ENCODE measurements around the gene ATP5F1D. TPM values are rescaled to one million over a fixed set of nuclear protein-coding genes. Genes with fewer than 3 reads are reported as not detected.

The ATP5F1D gene
- total and polyA plus RNA-seq, 2 of the 8 experiments (the other 6 are each of a cell fraction or from before 2014, with no cell fraction given), result 174 to 249 TPM

DNA sequence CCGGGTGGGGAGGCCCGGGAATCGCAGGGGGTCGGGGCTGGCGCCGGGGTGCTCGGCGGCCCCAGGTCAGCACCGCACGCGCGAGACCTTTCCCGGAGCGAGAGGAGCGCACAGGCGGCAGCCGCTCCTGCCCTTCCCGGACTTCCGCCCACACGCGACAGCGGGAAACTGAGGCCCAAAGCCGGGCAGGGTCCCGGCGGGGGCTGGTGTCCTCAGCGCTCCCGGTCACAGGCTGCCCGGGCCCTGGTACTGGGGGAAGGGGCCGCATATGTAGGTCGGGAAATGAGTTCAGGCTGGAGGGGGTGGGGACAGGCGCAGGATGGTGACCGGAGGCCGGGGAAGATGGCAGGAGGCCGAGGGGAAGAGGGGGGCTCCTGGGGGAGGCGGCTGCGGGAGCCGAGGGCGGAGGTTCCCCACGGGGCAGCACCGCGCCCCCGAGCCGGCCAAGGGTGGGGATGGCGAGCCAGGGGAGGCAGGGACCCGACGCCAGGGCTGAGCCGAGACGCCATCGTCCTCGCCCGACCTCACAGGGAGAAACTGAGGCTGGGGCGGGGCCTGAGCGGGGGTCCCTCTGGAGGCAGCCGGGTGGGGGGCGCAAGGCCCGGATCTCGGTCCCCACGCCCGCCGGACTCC lies 4.4 kb upstream of the ATP5F1D start:
- Histone ChIP-seq H3K4me3 (ENCODE audit: extremely low read depth in 1 of 4, insufficient read depth in 2 of 4, low read depth in 3 of 4, low read length in 4 of 4) (peak overlapping the region; percentile 67 to 75 (median 70)), H4K20me1 (replicated peaks in 1 of 2; ENCODE audit: control insufficient read depth in 1 of 2, insufficient read depth in 2 of 2, low read length in 2 of 2) (peaks cover 2 to 18% of the 10 kb centered on the region in 2 experiments), H2BK20ac (ENCODE audit: low read length) (no peak overlapping the region), H3K23me2 (ENCODE audit: low read depth, low read length) (peaks cover 12% of the 10 kb centered on the region; the same call in 1 of the 2 replicates), H4K91ac (replicated peaks; ENCODE audit: insufficient read length, low read length) (no peak overlapping the region), H3K18ac (ENCODE audit: extremely low read depth, low read length) (peak overlapping the region; percentile 78), H2BK120ac (replicated peaks; ENCODE audit: low read depth, low read length) (no peak overlapping the region), H3K23ac (ENCODE audit: insufficient read length) (no peak overlapping the region), H4K5ac (ENCODE audit: insufficient read length, low read depth, low read length) (no peak overlapping the region), H3K4me2 (ENCODE audit: insufficient read depth in 1 of 2, low read depth in 2 of 2, low read length in 2 of 2) (peak overlapping the region; percentile 56 to 82), H3K9me3 (ENCODE audit: insufficient read depth in 2 of 2, low read depth in 1 of 2, low read length in 1 of 2) (no peaks in the 10 kb centered on the region), H4K8ac (ENCODE audit: extremely low read depth, insufficient read depth, low read length) (peak overlapping the region; percentile 51; the same call in 1 of the 2 replicates), H2BK12ac (ENCODE audit: low read depth, low read length) (no peak overlapping the region), H3K27ac (ENCODE audit: low read depth, low read length) (no peak overlapping the region), H3K9ac (replicated peaks in 1 of 4; ENCODE audit: extremely low read depth in 1 of 4, low read depth in 3 of 4, low read length in 3 of 4) (peak overlapping the region in 3 of 4 experiments; percentile 13 to 63 (median 38); a peak in 4 of 7 replicates), H3K79me1 (ENCODE audit: low read depth, low read length) (0 out of 2 replicates have a peak, but pooled peaks cover 3% of the 10 kb centered on the region), H3K14ac (ENCODE audit: insufficient read length) (no peak overlapping the region), H3K27me3 (replicated peaks in 1 of 4; ENCODE audit: control insufficient read depth in 3 of 4, extremely low read depth in 1 of 4, insufficient read depth in 3 of 4, low read length in 3 of 4) (no peaks in the 10 kb centered on the region), H3K79me2 (ENCODE audit: control insufficient read depth in 1 of 2, insufficient read depth in 2 of 2, low read length in 2 of 2) (peaks cover 0 to 2% of the 10 kb centered on the region in 2 experiments; a peak in 1 of 4 replicates), H3K4me1 (replicated peaks in 1 of 4; ENCODE audit: control insufficient read depth in 3 of 4, insufficient read depth in 4 of 4, low read length in 3 of 4) (peaks cover 0 to 13% (median 8%) of the 10 kb centered on the region in 4 experiments; a peak in 5 of 7 replicates), H2AK5ac (ENCODE audit: low read depth, low read length) (no peak overlapping the region), H2AFZ (ENCODE audit: low read length) (no peak overlapping the region), H3K56ac (replicated peaks; ENCODE audit: insufficient read length, low read depth, low read length) (no peak overlapping the region), H2BK15ac (ENCODE audit: low read length) (no peak overlapping the region), H3K36me3 (ENCODE audit: control insufficient read depth in 2 of 4, insufficient read depth in 4 of 4, low read length in 3 of 4) (peaks cover 4 to 30% (median 7%) of the 10 kb centered on the region in 4 experiments; a peak in 5 of 8 replicates), H3K4ac (replicated peaks; ENCODE audit: insufficient read length, low read depth, low read length) (no peak overlapping the region), H2BK5ac (ENCODE audit: low read depth, low read length) (no peak overlapping the region)
- no peak for FAIRE-seq
- 0% methylated on average over 8 of the region's 60 CpGs; no CpG with 5 or more reads in 1 of the 2 experiments for WGBS, 2 experiments (ENCODE audit: extremely low coverage in 1 of 2, insufficient coverage in 1 of 2, insufficient read length in 1 of 2, insufficient replicate concordance in 2 of 2, low coverage in 1 of 2, low lambda C conversion rate in 2 of 2, missing lambda C conversion rate in 1 of 2)
- peak in 1 of 2 experiments; percentile 66 for DNase-seq (ENCODE audit: low read depth in 1 of 2, low spot score in 2 of 2)
- peak; percentile 5; the same call in 1 of the 2 replicates for TF ChIP-seq EGR1 (IDR thresholded peaks at IDR 0.05; ENCODE audit: borderline replicate concordance, low read depth, low read length)
- peak; percentile 38 for TF ChIP-seq KDM4A (IDR thresholded peaks at IDR 0.05; ENCODE audit: low read depth, low read length, severe bottlenecking)
- no peak for TF ChIP-seq SIRT6 (IDR thresholded peaks at IDR 0.05; ENCODE audit: low read length)
- POLR2A ChIA-PET (ENCODE audit: partially characterized antibody), result interaction anchor here (0.9 to 1.6 kb wide), 6 partner anchors 13 to 165 kb away, joined by 3 to 8 read pairs (median 4); no protein-coding TSS in a partner anchor
- CTCF ChIA-PET (ENCODE audit: partially characterized antibody), result interaction anchor here (0.9 to 2.3 kb wide), 5 partner anchors 14 to 125 kb away, joined by 3 to 10 read pairs (median 4); no protein-coding TSS in a partner anchor

Measured in H1 (cell line).